Ishikawa (cell line): Measurements from ENCODE around the gene PTBP3.

Source experiments
- CEBPB ChIP-seq: IDR thresholded peaks from 2 replicates; pipeline ENCODE4 v1.6.1; 2012
- EP300 ChIP-seq: IDR thresholded peaks from 2 replicates; pipeline ENCODE4 v1.6.1; 2012; ENCODE audit warnings: borderline replicate concordance
- RAD21 ChIP-seq: IDR thresholded peaks from 2 replicates; pipeline ENCODE4 v1.6.1; 2012; ENCODE audit warnings: low read depth
- TAF1 ChIP-seq: IDR thresholded peaks from 2 replicates; pipeline ENCODE4 v1.6.1; 2012; ENCODE audit warnings: low read depth, mild to moderate bottlenecking
- TEAD4 ChIP-seq: IDR thresholded peaks from 2 replicates; pipeline ENCODE4 v1.6.1; 2012
- YY1 ChIP-seq: IDR thresholded peaks from 2 replicates; pipeline ENCODE4 v1.6.1; 2012; ENCODE audit warnings: low read depth
- TF ChIP-seq, protein P1 (sequence below): IDR thresholded peaks from 2 replicates; pipeline ENCODE4 v1.6.1; 2012; ENCODE audit warnings: low read depth, mild to moderate bottlenecking
- TF ChIP-seq, protein P2 (sequence below): IDR thresholded peaks from 2 replicates; pipeline ENCODE4 v1.6.1; 2012

DNA sequence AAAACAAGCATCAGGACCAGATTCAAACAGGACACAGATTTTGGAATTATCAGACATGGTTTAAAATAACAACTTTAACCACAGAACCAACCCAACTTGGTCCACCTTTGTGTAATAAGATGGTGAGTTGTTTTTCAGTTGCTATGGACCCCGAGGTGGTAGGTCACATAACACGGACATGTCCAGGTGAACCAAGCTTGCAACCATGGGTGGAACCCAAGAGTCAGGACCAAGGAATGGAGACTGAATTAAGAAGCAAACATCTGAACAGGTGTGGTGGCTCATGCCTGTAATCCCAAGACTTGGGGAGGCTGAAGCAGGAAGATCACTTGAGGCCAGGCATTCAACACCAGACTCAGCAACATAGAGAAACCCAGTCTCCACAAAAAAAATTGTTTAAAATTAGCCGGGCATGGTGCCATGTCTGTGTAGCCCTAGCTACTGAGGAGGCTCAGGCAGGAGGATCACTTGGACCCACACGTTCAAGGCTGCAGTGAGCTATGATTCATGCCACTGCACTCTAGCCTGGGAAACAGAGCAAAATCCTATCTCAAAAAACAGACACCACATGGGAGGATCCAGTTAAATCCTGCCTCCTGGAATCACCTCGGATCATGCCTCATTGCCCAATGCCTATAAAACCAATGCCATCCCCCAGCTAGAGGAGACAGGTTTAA, 10.6 kb downstream of the PTBP3 start:
- no peak for TF ChIP-seq EP300
- TF ChIP-seq, protein P1, sequence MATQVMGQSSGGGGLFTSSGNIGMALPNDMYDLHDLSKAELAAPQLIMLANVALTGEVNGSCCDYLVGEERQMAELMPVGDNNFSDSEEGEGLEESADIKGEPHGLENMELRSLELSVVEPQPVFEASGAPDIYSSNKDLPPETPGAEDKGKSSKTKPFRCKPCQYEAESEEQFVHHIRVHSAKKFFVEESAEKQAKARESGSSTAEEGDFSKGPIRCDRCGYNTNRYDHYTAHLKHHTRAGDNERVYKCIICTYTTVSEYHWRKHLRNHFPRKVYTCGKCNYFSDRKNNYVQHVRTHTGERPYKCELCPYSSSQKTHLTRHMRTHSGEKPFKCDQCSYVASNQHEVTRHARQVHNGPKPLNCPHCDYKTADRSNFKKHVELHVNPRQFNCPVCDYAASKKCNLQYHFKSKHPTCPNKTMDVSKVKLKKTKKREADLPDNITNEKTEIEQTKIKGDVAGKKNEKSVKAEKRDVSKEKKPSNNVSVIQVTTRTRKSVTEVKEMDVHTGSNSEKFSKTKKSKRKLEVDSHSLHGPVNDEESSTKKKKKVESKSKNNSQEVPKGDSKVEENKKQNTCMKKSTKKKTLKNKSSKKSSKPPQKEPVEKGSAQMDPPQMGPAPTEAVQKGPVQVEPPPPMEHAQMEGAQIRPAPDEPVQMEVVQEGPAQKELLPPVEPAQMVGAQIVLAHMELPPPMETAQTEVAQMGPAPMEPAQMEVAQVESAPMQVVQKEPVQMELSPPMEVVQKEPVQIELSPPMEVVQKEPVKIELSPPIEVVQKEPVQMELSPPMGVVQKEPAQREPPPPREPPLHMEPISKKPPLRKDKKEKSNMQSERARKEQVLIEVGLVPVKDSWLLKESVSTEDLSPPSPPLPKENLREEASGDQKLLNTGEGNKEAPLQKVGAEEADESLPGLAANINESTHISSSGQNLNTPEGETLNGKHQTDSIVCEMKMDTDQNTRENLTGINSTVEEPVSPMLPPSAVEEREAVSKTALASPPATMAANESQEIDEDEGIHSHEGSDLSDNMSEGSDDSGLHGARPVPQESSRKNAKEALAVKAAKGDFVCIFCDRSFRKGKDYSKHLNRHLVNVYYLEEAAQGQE: no peak
- TF ChIP-seq, protein P2, sequence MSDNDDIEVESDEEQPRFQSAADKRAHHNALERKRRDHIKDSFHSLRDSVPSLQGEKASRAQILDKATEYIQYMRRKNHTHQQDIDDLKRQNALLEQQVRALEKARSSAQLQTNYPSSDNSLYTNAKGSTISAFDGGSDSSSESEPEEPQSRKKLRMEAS: no peak
- no peak for TF ChIP-seq TAF1
- TF ChIP-seq RAD21: no peak
- no peak for TF ChIP-seq TEAD4
- no peak for TF ChIP-seq YY1
- TF ChIP-seq CEBPB: no peak
